Measurements from ENCODE around the gene COPS9. TPM values are rescaled to one million over a fixed set of nuclear protein-coding genes. Genes with fewer than 3 reads are reported as not detected.

The COPS9 gene
- total and polyA plus RNA-seq, 2 experiments from 2014 or later, result 91.7 to 629 TPM

GRCh38 chr2:240129311-240129710, 6.8 kb downstream of the COPS9 start:
- H3F3A ChIP-seq (replicated peaks; ENCODE audit: low read depth), result no peaks in the 10 kb centered on the region
- no peaks in the 10 kb centered on the region for H3K27me3 ChIP-seq (ENCODE audit: insufficient read depth)
- H3K4me3 Mint-ChIP-seq, result no peak overlapping the region
- H2AFZ ChIP-seq, result no peak overlapping the region
- H4K20me1 ChIP-seq (replicated peaks; ENCODE audit: insufficient read depth), result peaks cover 9% of the 10 kb centered on the region; the same call in 1 of the 2 replicates
- peaks cover 5% of the 10 kb centered on the region; the same call in 2 of the 3 replicates for H3K4me1 Mint-ChIP-seq
- no peak overlapping the region for H3K27ac ChIP-seq (ENCODE audit: low read depth)
- H3K27me3 Mint-ChIP-seq (ENCODE audit: insufficient read depth, low read depth, poor library complexity), result peaks cover 2% of the 10 kb centered on the region
- H3K9me3 Mint-ChIP-seq, result no peaks in the 10 kb centered on the region
- H3K27ac Mint-ChIP-seq, result no peak overlapping the region
- no peak for ATAC-seq
- no peaks in the 10 kb centered on the region for H3K4me1 ChIP-seq (ENCODE audit: insufficient read depth)
- H3K36me3 ChIP-seq (ENCODE audit: insufficient read depth), result peaks cover 35% of the 10 kb centered on the region
- H3K9me2 ChIP-seq (ENCODE audit: insufficient read depth), result no peaks in the 10 kb centered on the region
- H3K4me2 ChIP-seq, result no peak overlapping the region
- DNase-seq (ENCODE audit: low spot score), result no peak
- no peak overlapping the region for H3K4me3 ChIP-seq
- H3K36me3 Mint-ChIP-seq (ENCODE audit: low read depth), result peaks cover 84% of the 10 kb centered on the region
- TF ChIP-seq CREB1 (CRISPR knock-in tag; IDR thresholded peaks at IDR 0.05; ENCODE audit: low read depth) (no peak), CTCF (conservative IDR thresholded peaks at IDR 0.05; ENCODE audit: low read depth in 2 of 2) (no peak), STAT1 (IDR thresholded peaks at IDR 0.05; ENCODE audit: unreplicated experiment) (no peak), POLR2AphosphoS5 (IDR thresholded peaks at IDR 0.05; ENCODE audit: low read depth) (no peak), JUNB (IDR thresholded peaks at IDR 0.05; ENCODE audit: unreplicated experiment) (no peak), EZH2 (IDR thresholded peaks at IDR 0.05; ENCODE audit: low read depth, unreplicated experiment) (no peak), ETS1 (IDR thresholded peaks at IDR 0.05) (no peak), EZH2phosphoT487 (IDR thresholded peaks at IDR 0.05; ENCODE audit: unreplicated experiment) (no peak), ZNF462 (CRISPR knock-in tag; IDR thresholded peaks at IDR 0.05) (no peak), NANOG (IDR thresholded peaks at IDR 0.05; ENCODE audit: borderline replicate concordance) (no peak), ZNF114 (CRISPR knock-in tag; IDR thresholded peaks at IDR 0.05) (no peak), REST (IDR thresholded peaks at IDR 0.05; ENCODE audit: unreplicated experiment) (no peak), ZNF331 (CRISPR knock-in tag; IDR thresholded peaks at IDR 0.05; ENCODE audit: low read depth) (no peak)
- peaks cover 16% of the 10 kb centered on the region for H3K79me2 ChIP-seq (replicated peaks; ENCODE audit: insufficient read depth)

All from GM23338 (cell line).